NCI-H226 (cell line): ENCODE measurements around the gene TTC13.
A peak's percentile ranks its signal among the peaks of the same experiment; 100 is the strongest.

ENCODE experiments used
- DNase-seq: peaks from one replicate; pipeline ENCODE4 v3.0.0-alpha.2; 2015

Gene TTC13

GRCh38 chr1:230900984-230901383 is 77.7 kb downstream of the TTC13 start:
- no peak for DNase-seq

- peak; percentile 83 for DNase-seq
These were observed 78.8 kb downstream of the TTC13 start for GRCh38 chr1:230899841-230900251.

- DNase-seq = no peak
These were observed 79.9 kb downstream of the TTC13 start for GRCh38 chr1:230898748-230899147.

GRCh38 chr1:230898144-230898543 is 80.5 kb downstream of the TTC13 start:
- no peak for DNase-seq

- DNase-seq = no peak
These were observed 81.9 kb downstream of the TTC13 start for GRCh38 chr1:230896779-230897178.

- no peak for DNase-seq
These were observed 83.2 kb downstream of the TTC13 start for GRCh38 chr1:230895452-230895851.

GRCh38 chr1:230894664-230895063 is 84.0 kb downstream of the TTC13 start:
- DNase-seq = no peak

GRCh38 chr1:230894032-230894431 is 84.6 kb downstream of the TTC13 start:
- DNase-seq = no peak

- no peak for DNase-seq
These were observed 86.6 kb downstream of the TTC13 start for GRCh38 chr1:230892018-230892491.

- DNase-seq = no peak
These were observed 87.2 kb downstream of the TTC13 start for GRCh38 chr1:230891413-230891812.

GRCh38 chr1:230884646-230885045 is 94.0 kb downstream of the TTC13 start:
- no peak for DNase-seq

- no peak for DNase-seq
These were observed 94.7 kb downstream of the TTC13 start for GRCh38 chr1:230883967-230884366.

GRCh38 chr1:230879778-230880177 is 98.9 kb downstream of the TTC13 start:
- DNase-seq = no peak

- no peak for DNase-seq
These were observed 100.1 kb downstream of the TTC13 start for GRCh38 chr1:230878591-230878990.

GRCh38 chr1:230877924-230878590 is 100.6 kb downstream of the TTC13 start:
- no peak for DNase-seq

GRCh38 chr1:230877146-230877923 is 101.3 kb downstream of the TTC13 start:
- DNase-seq = no peak

GRCh38 chr1:230876660-230877059 is 102.0 kb downstream of the TTC13 start:
- DNase-seq = no peak

- DNase-seq = no peak
These were observed 103.3 kb downstream of the TTC13 start for GRCh38 chr1:230875370-230875769.

GRCh38 chr1:230870916-230871315 is 107.7 kb downstream of the TTC13 start:
- DNase-seq = no peak

GRCh38 chr1:230869500-230869899 is 109.2 kb downstream of the TTC13 start:
- peak; percentile 16 for DNase-seq

- DNase-seq = no peak
These were observed 109.8 kb downstream of the TTC13 start for GRCh38 chr1:230868736-230869385.

- peak; percentile 7 for DNase-seq
These were observed 110.5 kb downstream of the TTC13 start, which contains the start of gene C1orf198 for GRCh38 chr1:230867903-230868735. Gene C1orf198 (minus strand): TSS chr1:230868521. CDS start chr1:230868512, 9 bp downstream.
